SK-N-SH treated with all-trans-retinoic acid at 6 μM for 48 hours (cell line): Measurements from ENCODE around the gene KNSTRN.

Source experiments
- ATAC-seq: fragments of 200-7000 bp; cut with Tn5 transposase; 3 replicates; pipeline ENCODE4 v1.9.1; 2020; ENCODE audit warnings: mild to moderate bottlenecking, moderate library complexity
- ARNTL ChIP-seq: fragments of 450-650 bp; formaldehyde crosslinking; IDR thresholded peaks from 2 replicates; pipeline ENCODE4 v1.5.0; 2020; ENCODE audit warnings: low read depth, mild to moderate bottlenecking, moderate library complexity, borderline replicate concordance
- BACH2 ChIP-seq: fragments of 250-450 bp; sonication (Bioruptor Pico); IDR thresholded peaks from 2 replicates; pipeline ENCODE4 v1.9.0; 2021; ENCODE audit warnings: mild to moderate bottlenecking, borderline replicate concordance
- CSDC2 ChIP-seq: fragments of 250-450 bp; sonication (Bioruptor Pico); IDR thresholded peaks from 2 replicates; pipeline ENCODE4 v1.5.0; 2020; ENCODE audit warnings: mild to moderate bottlenecking, moderate library complexity
- ESRRG ChIP-seq: fragments of 250-450 bp; sonication (Bioruptor Pico); IDR thresholded peaks from 2 replicates; pipeline ENCODE4 v1.6.1; 2021; ENCODE audit warnings: mild to moderate bottlenecking
- GLIS3 ChIP-seq: fragments of 250-450 bp; sonication (Bioruptor Pico); IDR thresholded peaks from 2 replicates; pipeline ENCODE4 v1.5.0; 2020; ENCODE audit warnings: mild to moderate bottlenecking, moderate library complexity
- ISL1 ChIP-seq: fragments of 250-450 bp; sonication (Bioruptor Pico); IDR thresholded peaks from 2 replicates; pipeline ENCODE4 v2.1.2; 2022; ENCODE audit warnings: mild to moderate bottlenecking, moderate library complexity
- OSR1 ChIP-seq: fragments of 250-450 bp; sonication (Bioruptor Pico); IDR thresholded peaks from 2 replicates; pipeline ENCODE4 v1.8.0; 2022; ENCODE audit warnings: moderate library complexity, mild to moderate bottlenecking, inconsistent platforms
- PPARA ChIP-seq: fragments of 250-450 bp; sonication (Bioruptor Pico); IDR thresholded peaks from 2 replicates; pipeline ENCODE4 v1.5.0; 2020; ENCODE audit warnings: mild to moderate bottlenecking, borderline replicate concordance
- RARB ChIP-seq: fragments of 250-450 bp; sonication (Bioruptor Pico); IDR thresholded peaks from 2 replicates; pipeline ENCODE4 v1.8.0; 2021; ENCODE audit warnings: mild to moderate bottlenecking, moderate library complexity
- SNAI2 ChIP-seq: fragments of 250-450 bp; sonication (Bioruptor Pico); IDR thresholded peaks from 2 replicates; pipeline ENCODE4 v1.5.0; 2020; ENCODE audit warnings: mild to moderate bottlenecking, moderate library complexity
- TCF4 ChIP-seq: fragments of 250-450 bp; sonication (Bioruptor Pico); IDR thresholded peaks from 2 replicates; pipeline ENCODE4 v1.8.0; 2021; ENCODE audit warnings: mild to moderate bottlenecking, moderate library complexity, borderline replicate concordance
- TOX ChIP-seq: fragments of 250-450 bp; sonication (Bioruptor Pico); IDR thresholded peaks from 2 replicates; pipeline ENCODE4 v1.8.0; 2021; ENCODE audit warnings: mild to moderate bottlenecking, moderate library complexity, borderline replicate concordance
- ZC3H10 ChIP-seq: fragments of 250-450 bp; sonication (Bioruptor Pico); IDR thresholded peaks from 2 replicates; pipeline ENCODE4 v1.5.1; 2021; ENCODE audit warnings: mild to moderate bottlenecking, moderate library complexity
- ZFP3 ChIP-seq: fragments of 250-450 bp; sonication (Bioruptor Pico); IDR thresholded peaks from 2 replicates; pipeline ENCODE4 v1.5.0; 2020; ENCODE audit warnings: mild to moderate bottlenecking, moderate library complexity
- ZFP30 ChIP-seq: fragments of 450-650 bp; formaldehyde crosslinking; IDR thresholded peaks from 2 replicates; pipeline ENCODE4 v1.5.0; 2022; ENCODE audit warnings: mild to moderate bottlenecking, moderate library complexity
- ZNF565 ChIP-seq: fragments of 450-650 bp; formaldehyde crosslinking; conservative IDR thresholded peaks from 2 replicates; pipeline ENCODE4 v1.5.0; 2020; ENCODE audit warnings: low read depth, mild to moderate bottlenecking, moderate library complexity
- ZNF70 ChIP-seq: fragments of 450-650 bp; formaldehyde crosslinking; IDR thresholded peaks from 2 replicates; pipeline ENCODE4 v1.5.0; 2020; ENCODE audit warnings: mild to moderate bottlenecking, moderate library complexity
- ZNF8 ChIP-seq: fragments of 450-650 bp; formaldehyde crosslinking; IDR thresholded peaks from 2 replicates; pipeline ENCODE4 v1.5.0; 2020; ENCODE audit warnings: mild to moderate bottlenecking, moderate library complexity
- TF ChIP-seq, protein P1 (sequence below): fragments of 250-450 bp; sonication (Bioruptor Pico); IDR thresholded peaks from 2 replicates; pipeline ENCODE4 v1.8.0; 2020; ENCODE audit warnings: mild to moderate bottlenecking, moderate library complexity, borderline replicate concordance
- TF ChIP-seq, protein P2 (sequence below): fragments of 250-450 bp; sonication (Bioruptor Pico); IDR thresholded peaks from 2 replicates; pipeline ENCODE4 v1.5.1; 2021; ENCODE audit warnings: mild to moderate bottlenecking, moderate library complexity

Gene KNSTRN

DNA sequence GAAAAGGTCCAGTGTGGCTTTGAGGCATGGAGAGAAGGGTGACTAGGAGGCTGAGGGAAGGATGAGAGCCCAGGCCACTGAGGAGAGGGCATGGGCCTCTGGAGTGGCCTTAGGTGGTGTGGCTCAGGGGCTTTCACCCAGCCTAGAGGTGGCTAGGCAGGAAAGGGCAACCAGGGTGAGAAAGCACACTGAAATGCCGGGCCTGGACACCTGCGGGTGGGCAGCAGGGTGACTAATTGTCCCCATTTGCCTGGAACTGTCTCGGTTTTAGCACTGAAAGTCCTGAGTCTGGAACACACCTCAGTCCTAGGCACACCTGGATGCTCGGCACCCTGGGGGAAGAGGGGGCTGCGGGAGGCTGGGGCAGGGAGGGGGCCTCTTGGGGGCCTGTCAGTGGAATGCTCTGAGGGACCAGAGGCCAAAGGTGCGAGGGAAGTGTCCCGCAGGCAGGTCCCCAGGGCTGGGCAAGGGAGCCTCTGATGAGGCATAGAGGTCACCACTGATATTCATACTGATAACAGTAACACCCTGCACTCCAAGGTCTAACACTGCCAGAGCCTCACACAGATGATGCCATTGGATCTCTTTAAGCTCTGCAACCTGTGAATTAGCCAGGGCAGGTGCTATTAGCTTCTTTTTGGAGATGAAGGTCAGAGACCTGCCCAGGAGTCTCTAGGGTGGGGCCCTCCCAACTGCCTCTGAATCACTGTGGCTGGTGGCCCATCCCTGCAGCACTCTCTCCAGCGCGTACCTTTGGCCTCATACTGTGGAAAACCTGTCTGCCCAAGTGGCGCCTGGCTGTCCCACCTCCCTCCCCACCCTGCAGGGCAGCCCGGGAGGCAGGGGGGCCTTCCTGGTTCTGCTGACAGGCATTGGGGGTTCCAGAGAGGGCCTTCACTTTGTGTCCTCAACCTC, 34.7 kb upstream of the KNSTRN start (continued):
- TF ChIP-seq, protein P1, sequence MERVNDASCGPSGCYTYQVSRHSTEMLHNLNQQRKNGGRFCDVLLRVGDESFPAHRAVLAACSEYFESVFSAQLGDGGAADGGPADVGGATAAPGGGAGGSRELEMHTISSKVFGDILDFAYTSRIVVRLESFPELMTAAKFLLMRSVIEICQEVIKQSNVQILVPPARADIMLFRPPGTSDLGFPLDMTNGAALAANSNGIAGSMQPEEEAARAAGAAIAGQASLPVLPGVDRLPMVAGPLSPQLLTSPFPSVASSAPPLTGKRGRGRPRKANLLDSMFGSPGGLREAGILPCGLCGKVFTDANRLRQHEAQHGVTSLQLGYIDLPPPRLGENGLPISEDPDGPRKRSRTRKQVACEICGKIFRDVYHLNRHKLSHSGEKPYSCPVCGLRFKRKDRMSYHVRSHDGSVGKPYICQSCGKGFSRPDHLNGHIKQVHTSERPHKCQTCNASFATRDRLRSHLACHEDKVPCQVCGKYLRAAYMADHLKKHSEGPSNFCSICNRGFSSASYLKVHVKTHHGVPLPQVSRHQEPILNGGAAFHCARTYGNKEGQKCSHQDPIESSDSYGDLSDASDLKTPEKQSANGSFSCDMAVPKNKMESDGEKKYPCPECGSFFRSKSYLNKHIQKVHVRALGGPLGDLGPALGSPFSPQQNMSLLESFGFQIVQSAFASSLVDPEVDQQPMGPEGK (CRISPR knock-in tag): no peak
- TF ChIP-seq CSDC2 (CRISPR knock-in tag) (no peak), ZNF8 (CRISPR knock-in tag) (no peak), ZNF565 (CRISPR knock-in tag) (no peak)

DNA sequence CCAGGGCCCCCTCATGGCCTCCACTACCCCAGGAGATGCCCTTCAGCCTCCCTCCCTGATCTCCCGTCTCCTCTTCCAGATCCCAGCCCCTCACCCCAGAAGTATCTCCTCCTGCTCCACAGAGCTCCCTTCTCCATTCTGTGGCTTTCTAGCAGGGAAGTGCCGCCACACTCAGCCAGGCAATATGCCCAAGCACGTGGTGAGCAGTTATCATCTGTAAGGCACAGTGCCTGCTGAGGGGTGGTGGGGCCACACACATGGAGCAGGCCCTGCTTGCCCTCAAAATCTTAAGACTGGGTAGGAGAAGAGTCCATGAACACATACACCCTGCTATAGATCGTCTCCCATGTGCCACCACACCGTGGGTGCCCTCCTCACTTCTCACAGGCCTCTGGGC, 34.0 kb upstream of the KNSTRN start:
- no peak for TF ChIP-seq OSR1 (CRISPR knock-in tag)
- TF ChIP-seq GLIS3: no peak
- TF ChIP-seq, all 23 proteins: peak for 0
- no peak for ATAC-seq

DNA sequence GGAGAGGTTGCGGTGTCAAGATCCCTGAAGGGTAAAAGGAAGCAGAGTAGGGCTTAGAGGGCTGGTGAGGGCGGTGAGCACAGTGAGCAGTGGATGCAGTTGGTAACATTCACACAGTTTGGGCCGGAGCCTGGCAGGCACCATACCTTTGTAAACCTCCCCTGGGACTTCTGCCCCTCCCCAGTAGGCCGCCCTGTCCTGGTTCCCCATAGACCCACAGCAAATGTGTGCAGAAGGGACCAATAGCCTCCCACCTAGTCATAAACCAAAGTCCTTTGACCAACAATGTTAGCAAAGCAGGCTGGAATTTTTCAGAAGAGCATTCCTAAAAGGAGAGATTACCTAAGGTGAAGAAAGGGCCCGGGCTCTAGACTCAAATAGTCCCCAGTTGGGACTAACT, 33.4 kb upstream of the KNSTRN start:
- TF ChIP-seq BACH2: no peak
- no peak for TF ChIP-seq TCF4 (CRISPR knock-in tag)
- no peak for TF ChIP-seq RARB (CRISPR knock-in tag)
- no peak for TF ChIP-seq ARNTL (CRISPR knock-in tag)
- no peak for TF ChIP-seq ZC3H10 (CRISPR knock-in tag)
- no peak for TF ChIP-seq ZNF8 (CRISPR knock-in tag)
- TF ChIP-seq SNAI2 (CRISPR knock-in tag): no peak
- TF ChIP-seq, protein P2, sequence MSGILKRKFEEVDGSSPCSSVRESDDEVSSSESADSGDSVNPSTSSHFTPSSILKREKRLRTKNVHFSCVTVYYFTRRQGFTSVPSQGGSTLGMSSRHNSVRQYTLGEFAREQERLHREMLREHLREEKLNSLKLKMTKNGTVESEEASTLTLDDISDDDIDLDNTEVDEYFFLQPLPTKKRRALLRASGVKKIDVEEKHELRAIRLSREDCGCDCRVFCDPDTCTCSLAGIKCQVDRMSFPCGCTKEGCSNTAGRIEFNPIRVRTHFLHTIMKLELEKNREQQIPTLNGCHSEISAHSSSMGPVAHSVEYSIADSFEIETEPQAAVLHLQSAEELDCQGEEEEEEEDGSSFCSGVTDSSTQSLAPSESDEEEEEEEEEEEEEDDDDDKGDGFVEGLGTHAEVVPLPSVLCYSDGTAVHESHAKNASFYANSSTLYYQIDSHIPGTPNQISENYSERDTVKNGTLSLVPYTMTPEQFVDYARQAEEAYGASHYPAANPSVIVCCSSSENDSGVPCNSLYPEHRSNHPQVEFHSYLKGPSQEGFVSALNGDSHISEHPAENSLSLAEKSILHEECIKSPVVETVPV (CRISPR knock-in tag): no peak
- TF ChIP-seq CSDC2 (CRISPR knock-in tag): no peak
- no peak for TF ChIP-seq ZFP3
- TF ChIP-seq TOX: no peak
- no peak for TF ChIP-seq ISL1
- no peak for TF ChIP-seq PPARA (CRISPR knock-in tag)
- TF ChIP-seq, all 23 proteins: peak for 0
- ATAC-seq: no peak

DNA sequence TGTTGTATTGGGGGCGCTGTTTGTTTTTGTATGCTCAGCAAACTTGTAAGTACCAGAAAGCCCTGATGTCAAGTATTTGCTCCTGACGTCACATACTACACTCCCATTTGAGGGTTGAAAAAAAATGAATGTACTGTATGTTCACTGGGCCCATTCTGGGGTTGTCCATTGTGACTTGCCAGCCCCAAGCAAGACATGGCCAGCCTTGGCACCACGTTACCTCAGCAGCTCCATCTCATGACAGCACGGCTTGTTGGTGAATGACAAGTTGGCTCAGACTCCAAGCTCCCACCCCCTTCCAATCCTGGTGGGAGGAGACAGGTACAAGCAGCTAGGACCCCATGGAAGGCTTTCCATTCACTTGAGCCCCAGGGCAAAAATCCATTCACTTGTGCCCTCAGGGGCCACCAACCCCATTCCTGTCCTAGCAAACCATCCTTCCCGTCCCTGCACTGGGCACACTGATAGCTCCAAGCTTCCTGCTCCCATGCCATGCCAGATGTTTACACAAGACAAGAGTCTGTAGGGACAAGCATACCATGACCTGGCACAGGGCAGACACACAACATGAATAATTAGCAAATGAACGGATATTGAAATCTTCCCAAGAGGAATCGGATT, 30.1 kb upstream of the KNSTRN start:
- no peak for TF ChIP-seq GLIS3
- no peak for ATAC-seq

DNA sequence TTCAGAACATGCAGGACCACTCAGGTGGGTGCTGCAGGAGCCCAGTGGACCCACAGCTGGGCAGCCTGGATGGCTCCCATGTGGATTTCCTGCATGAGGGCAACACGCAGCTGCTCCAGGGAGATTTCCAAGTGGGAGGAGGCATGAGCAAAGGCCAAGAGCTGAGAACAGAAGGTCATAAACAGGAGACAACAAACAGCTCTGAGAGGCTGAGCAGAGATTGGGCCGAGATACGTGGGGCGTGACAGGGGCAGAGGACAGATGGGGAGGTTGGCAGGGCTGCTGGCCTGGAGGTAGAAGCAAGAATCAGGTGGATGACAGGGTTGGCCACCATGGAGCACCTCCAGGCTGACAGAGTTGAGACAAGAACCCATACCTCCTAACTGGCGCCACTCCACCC, 28.8 kb upstream of the KNSTRN start:
- no peak for ATAC-seq
- TF ChIP-seq CSDC2 (CRISPR knock-in tag) (no peak), ESRRG (no peak), ZNF8 (CRISPR knock-in tag) (no peak), ZNF70 (CRISPR knock-in tag) (no peak), ARNTL (CRISPR knock-in tag) (no peak), ZNF565 (CRISPR knock-in tag) (no peak), RARB (CRISPR knock-in tag) (no peak), ZFP30 (CRISPR knock-in tag) (no peak), GLIS3 (no peak), ISL1 (no peak), TOX (no peak)
- TF ChIP-seq, protein P2 (CRISPR knock-in tag): no peak
